Thoracic aorta (tissue), 2 donors: ENCODE measurements around the gene CRTC3. TPM values are rescaled to one million over a fixed set of nuclear protein-coding genes. Genes with fewer than 3 reads are reported as not detected.

Experiments
- ATAC-seq: fragments of 150-250 bp; one replicate; pipeline ENCODE4 v1.8.0; 2017; ENCODE audit warnings: low read depth; ENCODE audit not compliant: insufficient number of reproducible peaks, low FRiP score
- DNase-seq: peaks from one replicate; pipeline ENCODE4 v3.0.0-alpha.2; 2020; ENCODE audit warnings: low spot score
- H3K27ac ChIP-seq, 2 donors: fragments of 200-600 bp; sonication (generic); 1 replicate in 1 of 2; 2 replicates in 1 of 2; pipeline ENCODE4 v1.5.1; 2016; ENCODE audit warnings: mild to moderate bottlenecking in 2 of 2, moderate library complexity in 2 of 2
- H3K27me3 ChIP-seq: fragments of 200-600 bp; sonication (generic); replicated peaks from 2 replicates; pipeline ENCODE4 v1.6.0; 2016; ENCODE audit warnings: mild to moderate bottlenecking; ENCODE audit not compliant: insufficient read depth
- H3K36me3 ChIP-seq: fragments of 200-600 bp; sonication (generic); one replicate; pipeline ENCODE4 v1.5.1; 2016
- H3K4me1 ChIP-seq, 2 donors: fragments of 200-600 bp; sonication (generic); 1 replicate in 1 of 2; 2 replicates in 1 of 2; pipeline versions ENCODE4 v1.5.1 to v1.6.0; 2016; ENCODE audit warnings: low read depth in 2 of 2, mild to moderate bottlenecking in 1 of 2; ENCODE audit not compliant: control insufficient read depth in 1 of 2
- H3K4me3 ChIP-seq: fragments of 200-600 bp; sonication (generic); 2 replicates; pipeline ENCODE4 v1.5.1; 2016; ENCODE audit warnings: mild to moderate bottlenecking
- H3K9me3 ChIP-seq: fragments of 200-600 bp; sonication (generic); 2 replicates; pipeline ENCODE4 v1.5.1; 2016
- CTCF ChIP-seq: fragments of 200-600 bp; sonication (generic); IDR thresholded peaks from one replicate; pipeline ENCODE4 v1.5.1; 2019; ENCODE audit warnings: antibody characterized with exemption
- total RNA-seq, 2 donors: library from RNA; depleted of rRNA; stranded (reverse); fragments of >200 nt; gene quantifications; one replicate each; pipeline versions ENCODE4 v1.1.0 to v1.2.3, GENCODE V29; 2016

Gene CRTC3
- total RNA-seq, 2 donors from 2014 or later: 73.2 to 89.8 TPM

- Histone ChIP-seq H3K36me3 (no peaks in the 10 kb centered on the region), H3K9me3 (no peaks in the 10 kb centered on the region), H3K4me3 (no peak overlapping the region), H3K27ac (peak overlapping the region; percentile 0 to 54), H3K27me3 (no peaks in the 10 kb centered on the region), H3K4me1 (peaks cover 38 to 54% of the 10 kb centered on the region in 2 donors)
- TF ChIP-seq CTCF: no peak
- DNase-seq (no peak), ATAC-seq (no peak)
These were observed 50.8 kb downstream of the CRTC3 start for GRCh38 chr15:90580541-90580940.

GRCh38 chr15:90580946-90581345 is 51.2 kb downstream of the CRTC3 start:
- no peaks in the 10 kb centered on the region for H3K27me3 ChIP-seq
- no peak for TF ChIP-seq CTCF
- peaks cover 38 to 54% of the 10 kb centered on the region in 2 donors for H3K4me1 ChIP-seq
- H3K9me3 ChIP-seq: no peaks in the 10 kb centered on the region
- no peak for ATAC-seq
- peak overlapping the region; percentile 0 to 54 for H3K27ac ChIP-seq
- H3K36me3 ChIP-seq: no peaks in the 10 kb centered on the region
- DNase-seq: no peak
- no peak overlapping the region for H3K4me3 ChIP-seq

GRCh38 chr15:90581771-90582352 is 52.1 kb downstream of the CRTC3 start:
- Histone ChIP-seq H3K4me1 (peaks cover 40 to 50% of the 10 kb centered on the region in 2 donors), H3K27ac (peak overlapping the region; percentile 0 to 43), H3K9me3 (no peaks in the 10 kb centered on the region), H3K4me3 (no peak overlapping the region), H3K27me3 (no peaks in the 10 kb centered on the region), H3K36me3 (no peaks in the 10 kb centered on the region)
- DNase-seq (no peak), ATAC-seq (no peak)
- TF ChIP-seq CTCF: no peak

- Histone ChIP-seq H3K27me3 (no peaks in the 10 kb centered on the region), H3K9me3 (no peaks in the 10 kb centered on the region), H3K36me3 (no peaks in the 10 kb centered on the region), H3K4me1 (peaks cover 40 to 48% of the 10 kb centered on the region in 2 donors), H3K27ac (peak overlapping the region in 1 of 2 donors; percentile 45), H3K4me3 (no peak overlapping the region)
- ATAC-seq: no peak
- no peak for TF ChIP-seq CTCF
- no peak for DNase-seq
These were observed 52.8 kb downstream of the CRTC3 start for GRCh38 chr15:90582553-90582952.

- H3K4me1 ChIP-seq: peaks cover 40 to 48% of the 10 kb centered on the region in 2 donors
- ATAC-seq: no peak
- no peak for TF ChIP-seq CTCF
These were observed 53.9 kb downstream of the CRTC3 start for GRCh38 chr15:90583471-90584252.

More at GRCh38 chr15:90583471-90584252, 53.9 kb downstream of the CRTC3 start:
- Histone ChIP-seq H3K27me3 (no peaks in the 10 kb centered on the region), H3K36me3 (no peaks in the 10 kb centered on the region), H3K9me3 (no peaks in the 10 kb centered on the region), H3K4me3 (no peak overlapping the region), H3K27ac (peak overlapping the region; percentile 4 to 45)
- DNase-seq: no peak
